IPS DF 4.7 (cell line): Measurements from ENCODE around the gene JMY.

ENCODE experiments used
- DNase-seq: peaks from one replicate; pipeline ENCODE4 v3.0.0-alpha.2; 2013; ENCODE audit warnings: low spot score; ENCODE audit errors: extremely low read depth

The JMY gene, protein sequence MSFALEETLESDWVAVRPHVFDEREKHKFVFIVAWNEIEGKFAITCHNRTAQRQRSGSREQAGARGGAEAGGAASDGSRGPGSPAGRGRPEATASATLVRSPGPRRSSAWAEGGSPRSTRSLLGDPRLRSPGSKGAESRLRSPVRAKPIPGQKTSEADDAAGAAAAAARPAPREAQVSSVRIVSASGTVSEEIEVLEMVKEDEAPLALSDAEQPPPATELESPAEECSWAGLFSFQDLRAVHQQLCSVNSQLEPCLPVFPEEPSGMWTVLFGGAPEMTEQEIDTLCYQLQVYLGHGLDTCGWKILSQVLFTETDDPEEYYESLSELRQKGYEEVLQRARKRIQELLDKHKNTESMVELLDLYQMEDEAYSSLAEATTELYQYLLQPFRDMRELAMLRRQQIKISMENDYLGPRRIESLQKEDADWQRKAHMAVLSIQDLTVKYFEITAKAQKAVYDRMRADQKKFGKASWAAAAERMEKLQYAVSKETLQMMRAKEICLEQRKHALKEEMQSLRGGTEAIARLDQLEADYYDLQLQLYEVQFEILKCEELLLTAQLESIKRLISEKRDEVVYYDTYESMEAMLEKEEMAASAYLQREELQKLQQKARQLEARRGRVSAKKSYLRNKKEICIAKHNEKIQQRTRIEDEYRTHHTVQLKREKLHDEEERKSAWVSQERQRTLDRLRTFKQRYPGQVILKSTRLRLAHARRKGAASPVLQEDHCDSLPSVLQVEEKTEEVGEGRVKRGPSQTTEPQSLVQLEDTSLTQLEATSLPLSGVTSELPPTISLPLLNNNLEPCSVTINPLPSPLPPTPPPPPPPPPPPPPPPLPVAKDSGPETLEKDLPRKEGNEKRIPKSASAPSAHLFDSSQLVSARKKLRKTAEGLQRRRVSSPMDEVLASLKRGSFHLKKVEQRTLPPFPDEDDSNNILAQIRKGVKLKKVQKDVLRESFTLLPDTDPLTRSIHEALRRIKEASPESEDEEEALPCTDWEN

DNA sequence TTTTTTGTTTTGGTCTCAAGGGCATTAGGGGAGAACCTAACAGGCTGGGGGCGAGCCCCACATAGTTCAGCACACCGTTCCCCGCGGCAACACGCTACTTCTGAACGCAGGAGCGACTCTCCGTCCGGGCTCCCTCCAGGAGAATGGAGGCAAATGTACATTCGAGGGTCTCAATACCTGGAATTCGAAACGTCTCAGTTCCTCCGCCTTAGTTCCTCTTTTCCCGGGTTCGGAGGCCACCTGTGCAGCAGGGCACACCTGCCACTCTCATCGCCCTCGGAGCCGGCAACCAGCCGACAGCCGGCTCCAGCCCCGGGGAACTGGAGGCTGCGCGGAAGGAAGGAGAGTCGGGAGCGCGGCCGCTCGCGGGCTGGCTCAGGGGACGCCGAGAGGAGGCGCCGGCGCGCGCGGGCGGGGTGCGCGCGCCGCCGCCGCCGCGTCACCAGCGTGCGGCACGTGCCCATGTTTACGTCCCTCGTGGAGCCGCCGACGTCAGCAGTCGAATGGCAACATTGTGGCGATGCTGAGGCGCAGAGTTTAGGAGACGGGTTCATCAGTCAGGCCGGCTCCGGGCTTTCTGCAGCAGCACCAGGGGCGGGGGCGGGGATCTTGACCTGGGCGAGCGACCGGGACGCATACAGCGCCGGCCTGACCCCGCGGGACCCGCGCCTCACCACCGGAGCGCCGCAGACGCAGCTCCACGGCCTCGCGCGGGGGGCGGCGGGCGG lies at the start of gene JMY:
Gene JMY, plus strand, starts transcription at position 498 of the 728 bp plus-strand sequence. CDS start 520 bp downstream, outside the sequence.
- DNase-seq, result no peak

- DNase-seq, result no peak
These were observed 49.5 kb upstream of the JMY start for GRCh38 chr5:79186455-79186854.

- no peak for DNase-seq
These were observed 46.3 kb upstream of the JMY start for GRCh38 chr5:79189439-79190234.

- DNase-seq, result no peak
These were observed 45.7 kb upstream of the JMY start for GRCh38 chr5:79190235-79190529.

- no peak for DNase-seq
These were observed 44.5 kb upstream of the JMY start for GRCh38 chr5:79191457-79191856.

- no peak for DNase-seq
These were observed 42.3 kb upstream of the JMY start for GRCh38 chr5:79193643-79194042.

GRCh38 chr5:79200573-79201183 lies 35.3 kb upstream of the JMY start:
- no peak for DNase-seq

DNA sequence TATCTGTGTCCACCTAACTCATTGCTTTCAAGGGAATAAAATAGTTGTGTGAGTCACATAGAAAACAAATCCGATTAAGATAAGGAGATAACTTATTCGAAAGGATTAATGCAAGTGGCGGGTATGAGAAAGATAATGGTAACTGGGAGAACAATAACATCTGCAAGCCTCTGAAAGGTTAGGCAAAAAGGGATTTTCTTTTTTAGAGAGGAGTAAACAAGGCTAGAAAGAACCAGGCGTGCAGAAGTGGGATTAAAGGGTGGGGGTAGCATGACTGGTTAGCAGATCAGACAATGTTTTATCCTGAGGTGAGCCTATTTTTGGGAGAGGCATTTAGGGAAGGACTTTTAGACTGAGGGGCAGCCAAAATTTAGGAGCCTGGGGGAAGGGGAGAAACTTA lies 34.7 kb upstream of the JMY start:
- DNase-seq, result no peak

- no peak for DNase-seq
These were observed 33.9 kb upstream of the JMY start for GRCh38 chr5:79202076-79202475.

DNA sequence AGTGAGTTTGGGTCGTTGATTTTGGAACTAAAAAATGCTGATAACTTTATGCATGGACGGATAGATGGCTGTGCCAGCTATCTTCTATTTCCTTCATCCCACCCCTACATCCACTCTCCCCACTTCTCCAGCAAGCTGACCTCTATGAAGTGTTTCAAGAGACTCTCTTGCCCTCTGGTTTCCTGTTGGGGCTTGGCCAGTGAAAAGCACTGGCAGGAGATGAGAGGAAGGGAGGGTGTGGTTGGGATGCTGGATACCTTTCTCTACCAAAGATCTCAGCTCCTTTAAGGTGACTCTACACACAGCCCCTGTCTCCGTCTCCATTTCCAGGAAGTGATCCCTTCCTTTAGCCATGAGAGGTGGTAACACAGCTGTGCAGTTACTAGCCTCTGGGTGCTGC lies 30.0 kb upstream of the JMY start:
- DNase-seq, result no peak

DNA sequence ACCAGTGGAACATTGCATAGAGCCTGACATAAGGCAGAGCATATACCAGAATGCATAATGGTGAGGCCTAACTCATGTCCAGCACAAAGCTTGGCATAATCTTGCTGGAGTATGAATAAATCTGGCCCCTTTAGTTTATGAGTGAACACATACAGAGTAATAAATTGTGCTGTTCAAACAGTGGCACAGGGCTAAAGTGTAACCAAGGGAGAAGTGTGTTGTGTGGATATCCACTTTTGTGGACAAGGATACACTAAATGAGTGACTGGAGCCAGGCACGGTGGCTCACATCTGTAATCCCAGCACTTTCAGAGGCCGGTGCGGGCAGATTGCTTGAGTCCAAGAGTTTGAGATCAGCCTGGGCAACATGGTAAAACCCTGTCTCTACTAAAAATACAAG lies 29.4 kb upstream of the JMY start:
- DNase-seq, result no peak

DNA sequence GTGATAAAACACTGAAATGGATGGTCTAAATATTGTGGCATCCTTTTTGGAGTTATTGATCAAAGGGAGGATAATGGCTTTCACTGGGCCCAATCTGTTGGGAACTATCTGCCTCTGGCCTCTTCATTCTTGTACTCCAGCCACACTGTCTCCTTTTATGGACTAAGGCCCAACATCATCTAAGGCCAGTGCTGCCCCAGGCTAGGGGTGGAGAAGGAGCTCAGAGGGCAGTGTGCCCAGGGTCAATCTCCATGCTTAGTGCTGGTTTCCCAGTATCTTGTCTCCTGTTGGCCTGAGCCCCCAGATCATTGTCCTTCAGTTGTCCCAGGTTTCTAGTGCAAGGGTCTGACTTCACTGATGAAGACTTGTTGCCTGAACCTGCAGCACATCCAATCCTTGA lies 26.4 kb upstream of the JMY start:
- DNase-seq, result no peak

GRCh38 chr5:79224286-79224984 lies 11.5 kb upstream of the JMY start:
- no peak for DNase-seq

GRCh38 chr5:79225026-79225425 lies 10.9 kb upstream of the JMY start:
- no peak for DNase-seq

GRCh38 chr5:79225441-79225840 lies 10.5 kb upstream of the JMY start:
- DNase-seq, result no peak

DNA sequence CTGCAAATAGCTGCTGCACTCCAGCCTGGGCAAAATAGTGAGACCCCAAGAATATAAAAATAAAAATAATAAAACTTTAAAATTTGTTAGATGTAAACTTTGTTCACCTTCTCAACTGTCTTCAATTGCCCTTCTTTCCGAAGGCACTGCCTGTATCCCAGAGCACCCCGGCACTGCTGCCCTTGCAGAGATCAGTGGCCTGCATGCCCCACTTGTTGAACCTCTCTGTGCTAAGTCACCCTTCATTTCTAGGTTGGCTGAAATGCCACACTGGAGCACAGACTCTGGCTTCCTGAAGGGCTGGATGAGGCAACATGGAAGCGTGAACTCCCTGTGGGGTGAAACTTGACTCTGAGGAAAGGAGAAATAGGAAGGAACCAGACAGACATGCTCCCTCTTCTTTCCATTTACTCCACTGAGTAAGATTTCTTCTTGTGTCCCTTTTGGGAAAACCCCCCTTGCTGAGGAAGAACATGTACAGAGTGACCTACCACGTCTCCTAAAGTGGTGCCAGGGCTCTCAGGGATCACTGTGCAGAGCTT lies 8.4 kb upstream of the JMY start:
- DNase-seq, result no peak

GRCh38 chr5:79229357-79230174 lies 6.4 kb upstream of the JMY start:
- no peak for DNase-seq

DNA sequence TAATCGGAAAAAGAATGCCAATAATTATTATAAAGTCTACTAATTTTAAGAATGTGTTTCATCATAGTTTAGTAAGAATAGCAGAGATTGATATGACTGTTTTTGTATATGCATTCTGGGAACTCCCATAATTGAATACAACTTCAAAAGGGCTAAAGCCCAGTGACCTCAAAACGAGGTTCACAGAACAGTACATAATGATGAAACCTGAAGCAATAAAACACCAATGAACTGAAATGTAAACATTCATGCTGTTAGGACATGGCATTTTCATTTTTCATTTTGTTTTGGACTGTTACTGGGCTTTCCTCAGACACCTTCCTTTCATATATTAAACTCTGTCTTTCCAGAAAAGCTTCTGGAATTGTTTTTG lies 684 bp upstream of the JMY start:
- no peak for DNase-seq
